Mucosa of rectum (tissue), 2 donors: ENCODE data around the gene ACTA2.

Experiments used
- H3K27ac ChIP-seq, 2 donors: one replicate each; pipeline ENCODE4 v1.7.0; 2013; ENCODE audit warnings: inconsistent platforms in 2 of 2, low read depth in 2 of 2, low read length in 2 of 2
- H3K27me3 ChIP-seq, 2 donors: one replicate each; pipeline ENCODE4 v1.7.0; 2013; ENCODE audit warnings: low read length in 2 of 2; ENCODE audit not compliant: control insufficient read depth in 2 of 2, insufficient read depth in 2 of 2
- H3K36me3 ChIP-seq, 2 donors: one replicate each; pipeline ENCODE4 v1.7.0; 2013; ENCODE audit warnings: low read length in 2 of 2; ENCODE audit not compliant: control insufficient read depth in 2 of 2, insufficient read depth in 2 of 2
- H3K4me1 ChIP-seq, 2 donors: one replicate each; pipeline ENCODE4 v1.7.0; 2013; ENCODE audit warnings: low read length in 2 of 2, mild to moderate bottlenecking in 1 of 2; ENCODE audit not compliant: control insufficient read depth in 2 of 2, insufficient read depth in 2 of 2
- H3K4me3 ChIP-seq, 2 donors: one replicate each; pipeline ENCODE4 v1.7.0; 2013; ENCODE audit warnings: low read length in 2 of 2
- H3K9ac ChIP-seq, 2 donors: one replicate each; pipeline ENCODE4 v1.7.0; 2013; ENCODE audit warnings: low read length in 2 of 2, low read depth in 1 of 2, mild to moderate bottlenecking in 1 of 2
- H3K9me3 ChIP-seq, 2 donors: one replicate each; pipeline ENCODE4 v1.7.0; 2013; ENCODE audit warnings: low read length in 2 of 2; ENCODE audit not compliant: control insufficient read depth in 2 of 2
- donor health status: healthy.
- donor health status: Normal muscosa, but diverticular disease.

ACTA2 gene

GRCh38 chr10:88991161-88991898 lies 38.8 kb upstream of the ACTA2 start:
- H3K36me3 ChIP-seq: no peaks in the 10 kb centered on the region
- H3K9me3 ChIP-seq: no peaks in the 10 kb centered on the region
- H3K4me3 ChIP-seq: peak overlapping the region; percentile 78 to 98
- peak overlapping the region; percentile 95 to 97 for H3K27ac ChIP-seq
- peak overlapping the region; percentile 93 to 97 for H3K9ac ChIP-seq
- no peaks in the 10 kb centered on the region for H3K27me3 ChIP-seq
- H3K4me1 ChIP-seq: peaks cover 22 to 34% of the 10 kb centered on the region in 2 donors

GRCh38 chr10:88990384-88991160 lies 38.0 kb upstream of the ACTA2 start, which contains the start of gene FAS:
Gene FAS (plus strand): TSS chr10:88990798. CDS start chr10:88990877, 79 bp downstream.
- Histone ChIP-seq H3K9me3 (no peaks in the 10 kb centered on the region), H3K27me3 (no peaks in the 10 kb centered on the region), H3K4me3 (peak within 1 kb of the TSS; percentile 78 to 98), H3K27ac (peak within 1 kb of the TSS; percentile 95 to 97), H3K36me3 (no peaks in the 10 kb centered on the region), H3K4me1 (peaks cover 21 to 31% of the 10 kb centered on the region in 2 donors), H3K9ac (peak within 1 kb of the TSS; percentile 93 to 97)

- Histone ChIP-seq H3K9ac (peak overlapping the region; percentile 93 to 97), H3K27me3 (no peaks in the 10 kb centered on the region), H3K9me3 (no peaks in the 10 kb centered on the region), H3K4me3 (peak overlapping the region; percentile 78 to 98), H3K4me1 (peaks cover 15 to 28% of the 10 kb centered on the region in 2 donors), H3K36me3 (no peaks in the 10 kb centered on the region), H3K27ac (peak overlapping the region; percentile 95 to 97)
Measured at GRCh38 chr10:88989824-88990383, 37.3 kb upstream of the ACTA2 start.

GRCh38 chr10:88989423-88989822 lies 36.9 kb upstream of the ACTA2 start:
- H3K36me3 ChIP-seq: no peaks in the 10 kb centered on the region
- H3K4me3 ChIP-seq: peak overlapping the region; percentile 78 to 98
- peaks cover 14 to 33% of the 10 kb centered on the region in 2 donors for H3K4me1 ChIP-seq
- H3K9me3 ChIP-seq: no peaks in the 10 kb centered on the region
- H3K27ac ChIP-seq: peak overlapping the region; percentile 95 to 97
- no peaks in the 10 kb centered on the region for H3K27me3 ChIP-seq
- peak overlapping the region in 1 of 2 donors; percentile 93 for H3K9ac ChIP-seq

GRCh38 chr10:88987840-88988239 lies 35.3 kb upstream of the ACTA2 start:
- Histone ChIP-seq H3K9me3 (no peaks in the 10 kb centered on the region), H3K27me3 (no peaks in the 10 kb centered on the region), H3K4me1 (peaks cover 15 to 34% of the 10 kb centered on the region in 2 donors), H3K9ac (no peak overlapping the region), H3K27ac (no peak overlapping the region), H3K4me3 (no peak overlapping the region), H3K36me3 (no peaks in the 10 kb centered on the region)

- H3K36me3 ChIP-seq: no peaks in the 10 kb centered on the region
- no peak overlapping the region for H3K4me3 ChIP-seq
- H3K27ac ChIP-seq: no peak overlapping the region
- no peak overlapping the region for H3K9ac ChIP-seq
- H3K4me1 ChIP-seq: peaks cover 13 to 36% of the 10 kb centered on the region in 2 donors
- no peaks in the 10 kb centered on the region for H3K27me3 ChIP-seq
- no peaks in the 10 kb centered on the region for H3K9me3 ChIP-seq
Measured at GRCh38 chr10:88987243-88987725, 34.7 kb upstream of the ACTA2 start.

GRCh38 chr10:88986549-88987242 lies 34.1 kb upstream of the ACTA2 start:
- Histone ChIP-seq H3K27ac (no peak overlapping the region), H3K27me3 (no peaks in the 10 kb centered on the region), H3K9me3 (no peaks in the 10 kb centered on the region), H3K4me1 (peaks cover 11 to 41% of the 10 kb centered on the region in 2 donors), H3K36me3 (no peaks in the 10 kb centered on the region), H3K9ac (no peak overlapping the region), H3K4me3 (no peak overlapping the region)

GRCh38 chr10:88984525-88984924 lies 32.0 kb upstream of the ACTA2 start:
- Histone ChIP-seq H3K36me3 (no peaks in the 10 kb centered on the region), H3K4me3 (no peak overlapping the region), H3K9ac (no peak overlapping the region), H3K4me1 (peaks cover 5 to 37% of the 10 kb centered on the region in 2 donors), H3K27ac (peak overlapping the region in 1 of 2 donors; percentile 32), H3K27me3 (no peaks in the 10 kb centered on the region), H3K9me3 (no peaks in the 10 kb centered on the region)

GRCh38 chr10:88983939-88984338 lies 31.4 kb upstream of the ACTA2 start:
- no peaks in the 10 kb centered on the region for H3K27me3 ChIP-seq
- peak overlapping the region in 1 of 2 donors; percentile 32 for H3K27ac ChIP-seq
- no peaks in the 10 kb centered on the region for H3K36me3 ChIP-seq
- H3K9ac ChIP-seq: no peak overlapping the region
- H3K4me1 ChIP-seq: peaks cover 3 to 35% of the 10 kb centered on the region in 2 donors
- no peak overlapping the region for H3K4me3 ChIP-seq
- H3K9me3 ChIP-seq: no peaks in the 10 kb centered on the region
